GM19328 (cell line): Measurements from ENCODE around the gene LSM2.
"Not testable (repeated sequence)": the region's sequence is repeated elsewhere in the genome, so short reads cannot be mapped to it uniquely, and the experiment has no call there.

Experiments used
- ATAC-seq: cut with Tn5 transposase; IDR thresholded peaks from one replicate; pipeline ENCODE4 v1.9.1; 2021; ENCODE audit warnings: mild to moderate bottlenecking, moderate library complexity; ENCODE audit not compliant: unreplicated experiment

Gene LSM2

DNA sequence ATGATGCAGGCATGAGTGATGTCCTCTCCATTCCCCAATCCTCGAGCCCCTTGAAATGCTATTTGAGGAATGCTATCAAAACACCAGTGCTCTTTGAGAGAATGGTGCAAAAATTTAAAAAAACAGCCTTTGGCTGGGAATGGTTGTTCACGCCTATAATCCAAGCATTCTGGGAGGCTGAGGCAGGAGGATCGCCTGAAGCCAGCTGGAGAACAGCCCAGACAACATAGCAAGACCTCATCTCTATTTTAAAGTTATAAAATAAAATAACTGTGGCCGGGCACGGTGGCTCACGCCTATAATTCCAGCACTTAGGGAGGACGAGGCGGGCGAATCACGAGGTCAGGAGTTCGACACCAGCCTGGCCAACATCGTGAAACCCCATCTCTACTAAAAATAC is 7.0 kb downstream of the LSM2 start:
- no peak for ATAC-seq

DNA sequence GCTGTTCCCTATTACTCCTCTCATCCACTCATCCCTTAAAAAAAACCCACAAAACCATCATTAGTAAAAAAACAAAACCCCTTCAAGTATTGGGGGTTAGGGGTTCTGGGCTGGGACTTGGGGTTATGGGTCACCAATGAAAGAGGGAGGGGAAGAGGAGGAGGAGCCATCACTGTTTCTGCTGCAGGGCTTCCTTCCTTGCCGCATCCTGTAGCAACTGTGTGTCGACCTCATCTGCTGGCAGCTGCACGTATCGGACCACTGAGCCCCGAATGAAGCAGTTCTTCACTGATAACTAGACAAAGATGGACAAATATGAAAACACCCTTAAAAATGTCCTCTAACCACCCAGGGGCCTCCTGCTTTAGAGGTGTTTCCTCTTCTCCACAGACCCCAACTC is 9.2 kb downstream of the LSM2 start:
- no peak for ATAC-seq

DNA sequence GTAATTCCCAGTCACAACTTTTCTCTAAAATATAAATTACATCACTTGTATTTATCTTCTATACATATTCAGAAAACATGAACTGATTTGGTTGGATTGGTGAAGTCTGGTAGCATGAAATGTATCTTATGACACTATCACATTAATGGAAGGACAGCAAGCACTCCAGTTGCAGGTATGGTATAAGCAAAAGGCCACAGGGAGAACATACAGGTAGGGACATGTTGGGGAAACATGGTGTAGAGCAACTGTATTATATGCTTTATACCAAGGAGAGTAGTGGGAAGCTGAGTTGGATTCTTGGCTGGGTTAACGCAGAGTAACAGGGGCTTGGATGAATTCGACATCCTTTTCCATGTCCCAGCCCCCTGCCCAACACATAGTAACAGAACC is 9.8 kb downstream of the LSM2 start:
- ATAC-seq, result no peak

DNA sequence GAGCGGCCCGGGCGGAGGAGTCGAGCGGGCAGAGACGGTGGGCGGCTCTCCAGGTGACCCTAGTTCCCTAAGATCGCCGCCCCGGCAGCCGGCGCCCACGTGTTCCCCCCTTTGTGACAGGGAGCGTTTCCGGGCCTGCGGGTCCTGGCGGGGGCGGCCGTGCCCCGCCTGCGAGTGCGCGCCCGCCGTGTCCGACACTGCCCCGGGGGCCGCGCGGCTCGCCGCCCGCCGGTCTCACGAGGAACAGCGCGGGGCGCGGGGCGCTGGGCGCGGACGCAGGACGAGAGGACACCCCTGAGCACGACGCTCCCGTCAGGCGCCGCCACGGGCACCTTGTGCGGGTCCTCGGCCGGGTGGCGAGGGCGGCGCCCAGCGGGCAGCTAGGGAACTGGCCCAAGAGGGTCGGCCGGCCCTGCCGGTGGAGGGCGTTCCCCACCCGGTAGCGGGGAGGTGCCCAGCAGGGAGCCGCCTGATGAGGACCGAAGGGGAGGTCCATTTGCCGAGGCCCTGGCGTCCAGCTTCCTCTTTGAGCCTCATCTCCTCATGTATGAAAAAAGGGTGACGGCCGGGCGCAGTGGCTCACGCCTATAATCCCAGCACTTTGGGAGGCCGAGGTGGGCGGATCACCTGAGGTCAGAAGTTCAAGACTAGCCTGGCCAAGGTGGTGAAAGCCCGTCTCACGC is 11.0 kb downstream of the LSM2 start, which contains the start of gene VARS1:
Gene VARS1, minus strand, starts transcription at position 137 of the 683 bp plus-strand sequence. CDS start 535 bp downstream, outside the sequence.
- ATAC-seq, result peak; percentile 60

DNA sequence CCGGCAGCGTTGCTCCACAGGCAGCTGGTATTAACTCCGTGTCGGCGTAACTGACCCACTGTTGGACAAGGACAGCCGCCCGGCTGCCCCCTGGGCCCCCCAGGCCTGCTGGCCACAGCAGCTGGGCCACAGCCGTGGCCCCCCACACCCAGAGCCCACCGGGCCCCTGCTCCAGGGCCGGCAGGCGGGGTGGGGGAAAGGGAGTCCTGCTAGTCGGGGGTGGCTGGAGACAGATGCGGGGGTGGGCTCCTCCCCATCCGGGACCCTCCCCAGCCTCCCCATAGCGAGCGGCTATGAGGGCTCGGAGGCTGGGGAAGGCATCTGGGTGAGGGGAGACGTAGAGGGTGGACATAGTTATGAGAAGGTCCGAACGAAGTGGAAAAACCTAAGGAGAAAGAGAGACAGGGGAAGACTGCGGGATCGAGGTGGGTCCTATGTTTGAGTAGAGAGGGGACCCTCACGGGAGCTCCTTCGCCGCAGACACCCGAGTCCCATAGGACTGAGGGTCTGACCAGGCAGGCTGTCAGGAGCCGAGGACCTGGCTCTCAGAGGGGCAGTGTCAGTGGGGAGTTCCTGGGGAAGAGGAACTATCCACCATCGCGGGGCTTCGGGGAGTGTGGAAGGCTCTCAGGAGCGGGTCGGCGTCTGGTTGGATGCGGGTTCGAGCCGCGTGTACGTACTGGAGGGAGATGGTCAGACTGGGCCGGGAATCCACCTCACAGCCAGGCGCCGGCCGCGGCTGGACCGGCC is 11.7 kb downstream of the LSM2 start:
- no peak for ATAC-seq

DNA sequence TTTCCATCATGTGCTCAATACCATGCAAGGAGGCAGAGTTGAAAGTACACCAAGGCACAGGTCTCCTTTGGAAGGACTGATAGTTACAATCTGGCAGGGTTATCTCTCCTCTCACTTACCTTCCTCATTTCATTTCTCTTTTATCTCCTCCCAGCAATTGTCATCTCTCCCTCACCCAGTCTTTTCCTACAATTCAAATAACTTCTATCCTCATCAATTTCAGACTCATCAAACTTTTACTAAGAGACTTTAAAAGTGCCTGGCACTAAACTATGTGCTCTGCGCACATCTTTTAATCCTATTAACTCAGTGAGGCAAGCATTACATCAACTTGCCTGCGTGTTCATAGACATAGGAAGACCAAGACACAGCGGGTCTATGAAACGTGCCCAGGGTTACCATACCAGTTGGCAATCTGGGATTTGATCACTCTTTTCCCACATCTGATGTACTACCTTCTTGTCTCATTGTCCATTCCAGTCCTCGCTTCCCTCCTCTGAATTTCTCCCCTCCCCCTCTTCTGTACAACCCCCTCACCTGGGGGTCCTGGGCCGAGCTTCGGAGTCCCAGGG is 12.4 kb downstream of the LSM2 start:
- no peak for ATAC-seq

DNA sequence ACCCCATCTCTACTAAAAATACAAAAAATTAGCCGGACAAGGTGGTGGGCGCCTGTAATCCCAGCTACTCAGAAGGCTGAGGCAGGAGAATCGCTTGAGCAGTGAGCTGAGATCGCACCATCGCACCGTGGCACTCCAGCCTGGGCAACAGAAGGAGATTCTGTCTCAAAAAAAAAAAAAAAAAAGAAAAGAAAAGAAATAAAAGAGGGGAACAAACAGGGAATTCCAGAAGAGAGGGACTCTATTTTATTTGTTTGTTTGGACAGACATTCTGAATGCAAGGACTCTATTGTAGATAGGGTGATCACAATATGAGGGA is 12.9 kb downstream of the LSM2 start:
- not testable (repeated sequence) for ATAC-seq

DNA sequence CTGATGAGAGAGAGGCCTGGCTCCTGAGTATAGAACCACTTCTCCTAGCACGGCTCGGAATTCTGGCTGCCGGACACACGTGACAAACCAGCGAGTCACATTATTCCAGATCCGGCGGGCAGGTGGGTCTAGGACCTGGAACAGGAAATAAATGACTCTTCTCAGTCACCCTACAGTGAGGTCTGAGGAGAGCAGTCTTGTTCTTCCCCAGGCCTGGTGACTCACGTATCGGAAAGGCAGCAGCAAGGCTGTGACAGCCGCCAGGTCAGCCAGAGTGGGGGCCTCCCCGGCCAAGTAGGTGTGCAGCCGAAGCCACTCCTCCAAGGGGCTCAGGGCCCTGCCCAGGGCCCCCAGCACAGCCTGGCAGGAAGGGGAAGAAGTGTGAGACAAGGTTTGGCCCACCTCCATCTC is 14.0 kb downstream of the LSM2 start:
- ATAC-seq, result no peak

DNA sequence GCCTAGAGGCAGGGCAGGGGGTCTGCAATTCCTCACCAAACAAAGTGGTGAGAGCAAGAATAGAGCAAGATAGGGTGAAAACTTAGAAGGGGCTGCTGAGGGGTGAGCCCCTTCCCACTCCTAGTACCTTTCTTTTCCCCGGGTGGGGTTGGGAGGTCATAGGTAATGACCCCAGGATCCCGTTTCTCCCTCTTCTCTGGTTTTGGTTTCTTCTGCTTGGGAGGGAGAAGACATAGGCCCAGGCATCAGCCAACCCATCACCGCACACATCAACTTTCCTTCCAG is 14.7 kb downstream of the LSM2 start:
- no peak for ATAC-seq

DNA sequence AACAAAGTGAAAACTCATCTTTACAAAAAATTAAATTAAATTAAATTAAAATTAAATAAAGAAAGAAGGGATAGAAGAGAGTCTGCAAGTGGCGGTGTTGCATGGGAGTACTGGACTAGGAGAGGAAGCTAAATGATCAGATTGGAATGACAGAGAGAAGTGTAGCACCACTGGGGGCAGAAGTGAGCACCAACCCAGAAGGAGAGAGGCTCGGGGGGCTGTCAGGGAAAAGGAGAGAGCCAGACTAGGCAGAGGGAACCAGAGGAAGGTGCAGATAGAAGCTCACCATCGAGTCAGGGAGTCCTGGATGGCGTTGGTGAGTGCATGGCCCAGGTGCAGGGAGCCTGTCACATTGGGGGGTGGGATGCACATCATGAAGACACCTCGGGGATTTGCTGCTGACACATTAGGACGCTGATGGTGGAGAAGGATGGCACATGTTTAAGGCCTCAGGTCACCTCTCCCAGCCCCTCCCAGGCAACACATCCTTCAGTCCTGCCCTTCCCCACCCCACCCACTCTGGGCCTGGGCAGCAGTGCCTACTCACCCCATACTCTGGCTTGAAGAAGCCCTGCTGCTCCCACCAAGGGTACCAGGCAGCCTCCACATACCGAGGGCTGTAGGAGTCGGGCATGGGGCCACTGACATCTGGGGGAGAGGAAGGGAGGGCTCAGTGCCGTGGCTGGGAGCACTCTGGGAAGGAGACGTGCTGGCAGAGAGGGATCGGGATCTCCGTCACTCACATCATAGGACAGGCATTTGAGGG is 15.3 kb downstream of the LSM2 start:
- no peak for ATAC-seq

DNA sequence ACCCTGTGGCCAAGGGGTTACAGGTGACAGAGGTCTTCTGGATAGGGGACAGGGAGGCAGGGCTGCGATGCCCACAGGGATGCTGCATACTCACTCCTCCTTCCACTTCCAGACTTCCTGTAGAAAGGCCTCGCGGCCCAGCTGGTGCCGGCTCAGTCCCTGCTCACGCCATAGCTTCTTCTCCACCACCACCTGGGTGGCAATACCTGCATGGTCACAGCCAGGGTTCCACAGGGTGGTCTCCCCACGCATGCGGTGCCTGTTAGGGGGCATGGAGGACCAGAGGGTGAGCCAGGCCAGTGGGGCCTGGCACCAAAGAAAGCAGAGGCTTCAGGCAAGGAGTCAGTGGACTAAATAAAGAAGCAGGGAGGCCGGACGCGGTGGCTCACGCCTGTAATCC is 21.3 kb downstream of the LSM2 start:
- ATAC-seq, result no peak

DNA sequence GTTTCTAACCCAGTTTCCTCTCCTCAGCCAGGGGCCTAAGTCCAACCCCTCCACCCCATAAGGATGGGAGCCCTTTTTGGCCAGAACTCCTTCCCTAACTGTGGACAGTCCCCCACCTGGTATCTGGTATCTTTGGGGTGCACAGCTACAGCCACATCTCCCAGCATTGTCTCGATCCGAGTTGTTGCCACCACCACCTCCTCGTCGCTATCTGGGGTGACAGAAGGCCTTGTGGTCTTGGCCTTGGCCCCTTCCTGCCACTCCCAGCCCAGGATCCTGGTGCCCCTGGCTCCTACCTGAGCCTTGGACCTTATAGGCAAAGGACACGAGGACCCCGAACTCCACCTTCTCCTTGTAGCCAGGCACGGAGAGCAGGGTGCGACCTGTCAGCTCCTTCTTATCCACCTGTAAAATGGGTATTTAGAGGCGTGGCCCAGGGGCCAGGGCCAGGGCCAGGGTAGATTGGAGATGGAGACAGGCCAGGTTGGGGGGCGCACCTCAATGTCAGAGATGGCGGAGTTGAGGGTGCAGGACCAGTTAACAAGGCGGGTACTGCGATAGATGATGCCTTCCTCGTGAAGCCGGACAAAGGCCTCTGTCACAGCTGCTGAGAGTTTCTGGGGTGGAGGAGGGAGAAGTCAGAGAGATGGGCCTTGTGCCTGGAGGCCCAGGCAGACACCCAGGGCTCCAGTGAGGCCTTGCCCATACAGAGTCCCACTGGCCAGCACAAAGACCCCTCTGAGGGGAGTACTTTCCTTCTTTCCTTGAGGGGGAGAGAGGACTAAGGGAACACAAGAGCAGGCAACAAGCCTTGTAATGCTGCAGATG is 22.5 kb downstream of the LSM2 start:
- ATAC-seq, result no peak

DNA sequence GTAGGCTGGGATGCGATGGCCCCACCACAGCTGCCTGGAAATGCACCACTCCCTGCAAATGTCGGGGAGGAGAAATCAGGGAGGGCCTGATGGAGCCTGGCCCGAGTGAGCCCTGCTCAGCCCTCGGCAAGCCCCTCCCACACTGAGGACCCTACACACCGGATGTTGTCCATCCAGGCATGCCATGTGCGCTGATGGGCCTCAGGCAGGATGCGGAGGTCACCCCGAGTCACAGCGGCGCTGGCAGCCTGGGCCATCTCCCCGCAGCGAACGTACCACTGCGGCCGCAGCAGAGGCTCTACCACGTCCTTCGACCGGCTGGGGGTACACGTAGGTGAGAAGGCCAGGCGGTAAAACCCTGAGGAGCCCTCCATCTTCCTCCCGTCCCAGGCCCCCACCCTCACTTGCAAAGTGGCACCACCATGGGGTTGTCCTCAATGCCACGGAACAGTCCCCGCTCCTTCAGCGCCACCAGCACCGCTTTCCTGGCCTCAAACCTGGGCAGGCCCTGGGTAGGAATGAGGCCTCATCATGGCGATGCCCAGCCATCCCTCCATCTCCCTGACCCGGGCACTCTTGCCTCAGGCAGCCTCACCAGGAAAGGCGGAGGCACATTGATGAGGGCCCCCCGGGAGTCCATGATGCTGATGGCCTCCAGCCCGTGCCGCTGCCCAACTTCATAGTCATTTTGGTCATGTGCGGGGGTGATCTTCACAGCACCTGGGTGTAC is 24.5 kb downstream of the LSM2 start:
- ATAC-seq, result no peak

DNA sequence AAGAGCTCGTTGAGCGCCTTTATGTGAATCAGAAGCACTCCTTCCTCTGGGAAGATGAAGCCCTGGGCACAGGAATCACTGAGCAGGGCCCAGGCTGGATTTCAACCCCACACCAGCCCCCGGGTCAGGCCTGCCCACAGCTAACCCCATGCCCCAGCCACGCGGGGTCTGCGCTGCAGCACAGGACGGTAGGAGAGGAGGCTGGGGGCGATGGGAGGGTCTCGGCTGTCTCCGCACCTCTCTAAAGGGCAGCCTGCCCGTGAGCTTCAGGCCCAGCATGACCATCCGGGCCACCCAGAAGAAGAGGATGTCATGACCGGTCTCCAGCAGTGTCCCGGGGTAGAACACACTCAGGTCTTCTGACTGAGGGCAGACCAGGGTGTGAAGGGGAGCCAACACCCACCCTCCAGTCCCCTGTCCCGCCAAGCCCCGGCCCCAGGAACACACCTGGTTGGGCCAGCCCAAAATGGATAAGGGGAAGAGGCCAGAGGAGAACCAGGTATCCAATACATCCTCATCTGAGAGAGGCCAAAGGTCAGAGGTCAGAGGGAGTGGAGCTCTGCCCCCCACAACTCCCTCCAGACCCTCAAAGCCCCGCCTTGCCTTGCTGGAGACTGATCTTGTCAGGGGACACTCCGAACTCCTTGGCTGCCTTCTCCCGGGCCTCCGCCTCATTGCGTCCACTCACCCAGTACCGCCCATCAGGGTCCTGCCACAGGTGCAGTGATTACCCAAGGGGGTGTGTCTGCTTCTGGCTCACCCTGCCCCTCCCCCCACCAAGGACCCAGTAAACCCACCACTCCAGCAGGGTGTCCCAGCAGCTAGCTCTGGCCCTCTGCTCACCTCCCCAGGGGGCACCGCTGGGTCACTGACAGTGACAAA is 25.3 kb downstream of the LSM2 start:
- ATAC-seq, result no peak

DNA sequence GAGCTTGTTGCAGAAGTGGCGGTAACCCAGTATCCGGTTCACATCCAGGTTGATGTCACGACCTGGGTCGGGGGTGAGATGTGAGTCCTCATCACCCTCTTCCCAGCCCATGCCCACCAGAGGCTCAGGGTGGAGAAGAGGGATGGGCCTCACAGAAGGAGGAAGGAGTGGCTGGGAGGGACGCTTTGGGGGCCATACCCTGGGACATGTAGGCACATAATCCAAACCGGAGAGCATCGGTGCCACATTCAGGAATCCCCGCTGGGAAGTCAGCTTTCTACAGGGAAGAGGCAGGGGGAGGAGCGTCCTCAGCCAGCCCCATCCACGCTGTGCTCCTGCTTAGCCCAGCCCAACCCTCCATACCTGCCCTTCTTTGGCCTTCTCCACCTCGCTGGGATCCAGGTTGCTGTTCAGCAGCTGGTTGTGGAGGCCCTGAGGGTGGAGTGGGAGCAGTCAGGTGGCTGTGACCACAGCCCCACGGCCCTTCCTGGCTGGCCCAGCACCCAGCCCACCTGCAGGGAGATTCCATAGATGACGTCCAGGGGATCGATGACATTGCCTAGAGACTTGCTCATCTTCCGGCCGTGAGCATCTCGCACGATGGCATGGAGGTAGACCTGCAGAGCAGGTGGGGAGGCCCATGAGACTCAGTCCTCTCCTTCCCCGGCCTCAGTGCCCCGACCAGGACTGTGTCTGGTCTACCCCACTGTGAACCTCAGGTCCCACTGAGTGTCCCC is 26.1 kb downstream of the LSM2 start:
- ATAC-seq, result no peak

DNA sequence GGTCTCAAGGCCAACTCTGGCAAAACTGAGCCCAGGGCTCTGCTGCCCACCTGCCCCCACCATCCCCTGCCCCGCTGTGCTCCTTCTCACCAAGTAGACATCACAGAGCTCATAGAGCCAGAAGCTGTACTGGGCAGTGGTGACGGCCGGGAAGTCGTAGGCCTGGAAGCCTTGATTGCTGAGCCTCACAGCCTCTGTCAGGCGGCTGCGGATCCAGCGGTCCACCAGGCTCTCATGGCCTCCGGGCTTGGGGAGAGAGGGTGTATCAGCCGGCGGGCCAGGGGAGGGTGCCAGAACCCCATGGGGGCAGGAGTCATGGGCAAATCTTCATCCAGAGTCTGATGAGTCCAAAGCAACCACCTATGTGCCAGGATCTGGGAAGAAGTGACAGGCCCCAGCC is 26.9 kb downstream of the LSM2 start:
- ATAC-seq, result no peak

DNA sequence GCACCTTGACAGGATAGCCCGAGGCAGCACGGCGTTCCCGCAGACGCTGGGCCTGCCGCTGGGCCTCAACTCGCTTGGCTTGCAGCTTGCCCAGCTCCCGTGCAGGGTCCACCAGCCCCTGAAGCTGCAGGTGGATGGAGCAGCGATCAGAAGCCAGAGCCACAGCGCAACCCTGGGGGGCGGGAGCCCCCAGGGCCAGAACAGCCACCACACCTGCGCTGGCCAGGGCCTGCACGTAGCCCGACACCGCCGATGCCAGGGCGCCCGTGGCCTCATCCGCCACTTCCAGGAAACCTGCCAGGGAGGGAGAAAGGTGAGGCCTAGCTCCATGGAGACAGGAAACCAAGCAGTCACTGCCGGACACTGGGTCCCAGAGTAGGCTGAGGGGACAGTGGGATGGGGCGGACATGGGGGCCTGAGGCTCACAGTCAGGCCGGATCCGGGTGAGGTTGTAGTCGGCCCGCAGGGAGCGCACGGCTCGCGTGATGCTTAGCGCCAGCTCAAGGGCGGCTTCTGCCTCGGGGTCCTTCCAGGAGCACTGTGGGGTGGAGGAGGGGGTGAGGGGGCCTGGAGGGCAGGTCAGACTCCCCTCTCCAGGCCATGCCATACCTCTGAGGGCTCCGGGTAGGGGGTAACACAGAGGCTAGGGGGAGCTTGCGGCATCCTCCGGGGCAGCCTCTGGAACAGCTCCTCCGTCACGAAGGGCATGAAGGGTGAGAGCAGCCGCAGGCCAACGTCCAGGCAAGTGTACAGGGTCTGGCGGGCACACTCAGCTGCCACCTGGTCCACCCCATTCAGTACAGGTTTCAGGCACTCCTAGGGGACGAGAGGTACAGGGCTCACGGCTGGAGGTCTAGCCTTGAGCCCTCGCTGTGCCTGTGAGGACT is 27.5 kb downstream of the LSM2 start:
- ATAC-seq, result no peak

DNA sequence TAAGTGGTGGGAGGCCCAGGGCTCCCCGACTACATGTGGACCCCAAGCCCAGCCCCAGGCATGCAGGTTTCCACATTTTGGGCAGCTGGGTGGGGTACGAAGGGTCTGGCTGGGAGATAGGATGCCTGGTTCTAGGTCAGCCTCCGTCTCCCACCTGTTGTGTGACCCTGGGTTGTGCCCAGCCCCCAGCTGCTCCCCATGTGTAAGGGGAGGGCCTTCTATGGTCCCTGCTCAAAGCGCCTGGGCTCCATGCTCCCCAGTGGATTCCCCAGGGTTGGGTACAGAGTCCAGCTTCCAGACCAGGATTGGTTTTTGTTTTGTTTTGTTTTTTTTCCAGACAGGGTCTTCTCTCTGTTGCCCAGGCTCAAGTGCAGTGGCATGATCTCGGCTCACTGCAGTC is 28.6 kb downstream of the LSM2 start:
- ATAC-seq, result no peak
